ENCODE data around the gene OPCML.

The OPCML gene

GRCh38 chr11:132862137-132862536 lies 670.2 kb downstream of the OPCML start:
- H3K4me1 ChIP-seq (ENCODE audit: control insufficient read depth, insufficient read depth, low read length, unreplicated experiment): no peaks in the 10 kb centered on the region
- no peak overlapping the region for H2AFZ ChIP-seq (ENCODE audit: low read length, unreplicated experiment)
- no peak overlapping the region for H3K27ac ChIP-seq (ENCODE audit: low read depth, low read length)
- H3K27me3 ChIP-seq (ENCODE audit: insufficient read depth, low read length): no peaks in the 10 kb centered on the region
- H3K36me3 ChIP-seq (ENCODE audit: insufficient read depth, low read length): no peaks in the 10 kb centered on the region
- H3K4me3 ChIP-seq (ENCODE audit: low read depth, low read length): no peak overlapping the region
- H3K79me2 ChIP-seq (ENCODE audit: control insufficient read depth, insufficient read depth, low read length, unreplicated experiment): no peaks in the 10 kb centered on the region

GRCh38 chr11:132859306-132859705 lies 673.0 kb downstream of the OPCML start:
- H3K4me1 ChIP-seq (ENCODE audit: control insufficient read depth, insufficient read depth, low read length, unreplicated experiment): no peaks in the 10 kb centered on the region
- H2AFZ ChIP-seq (ENCODE audit: low read length, unreplicated experiment): no peak overlapping the region
- no peak overlapping the region for H3K4me3 ChIP-seq (ENCODE audit: low read depth, low read length)
- H3K27ac ChIP-seq (ENCODE audit: low read depth, low read length): no peak overlapping the region
- no peaks in the 10 kb centered on the region for H3K79me2 ChIP-seq (ENCODE audit: control insufficient read depth, insufficient read depth, low read length, unreplicated experiment)
- no peaks in the 10 kb centered on the region for H3K36me3 ChIP-seq (ENCODE audit: insufficient read depth, low read length)
- no peaks in the 10 kb centered on the region for H3K27me3 ChIP-seq (ENCODE audit: insufficient read depth, low read length)

- Histone ChIP-seq H3K36me3 (ENCODE audit: insufficient read depth, low read length) (no peaks in the 10 kb centered on the region), H3K27me3 (ENCODE audit: insufficient read depth, low read length) (no peaks in the 10 kb centered on the region), H3K27ac (ENCODE audit: low read depth, low read length) (no peak overlapping the region), H3K79me2 (ENCODE audit: control insufficient read depth, insufficient read depth, low read length, unreplicated experiment) (no peaks in the 10 kb centered on the region), H3K4me1 (ENCODE audit: control insufficient read depth, insufficient read depth, low read length, unreplicated experiment) (no peaks in the 10 kb centered on the region), H3K4me3 (ENCODE audit: low read depth, low read length) (no peak overlapping the region), H2AFZ (ENCODE audit: low read length, unreplicated experiment) (no peak overlapping the region)
These were observed 674.1 kb downstream of the OPCML start for GRCh38 chr11:132858223-132858622.

- Histone ChIP-seq H3K4me1 (ENCODE audit: control insufficient read depth, insufficient read depth, low read length, unreplicated experiment) (no peaks in the 10 kb centered on the region), H3K36me3 (ENCODE audit: insufficient read depth, low read length) (no peaks in the 10 kb centered on the region), H3K27ac (ENCODE audit: low read depth, low read length) (no peak overlapping the region), H2AFZ (ENCODE audit: low read length, unreplicated experiment) (no peak overlapping the region), H3K79me2 (ENCODE audit: control insufficient read depth, insufficient read depth, low read length, unreplicated experiment) (no peaks in the 10 kb centered on the region), H3K27me3 (ENCODE audit: insufficient read depth, low read length) (no peaks in the 10 kb centered on the region), H3K4me3 (ENCODE audit: low read depth, low read length) (no peak overlapping the region)
These were observed 676.3 kb downstream of the OPCML start for GRCh38 chr11:132856032-132856431.

- Histone ChIP-seq H3K36me3 (ENCODE audit: insufficient read depth, low read length) (no peaks in the 10 kb centered on the region), H3K79me2 (ENCODE audit: control insufficient read depth, insufficient read depth, low read length, unreplicated experiment) (no peaks in the 10 kb centered on the region), H2AFZ (ENCODE audit: low read length, unreplicated experiment) (no peak overlapping the region), H3K27me3 (ENCODE audit: insufficient read depth, low read length) (no peaks in the 10 kb centered on the region), H3K4me3 (ENCODE audit: low read depth, low read length) (no peak overlapping the region), H3K4me1 (ENCODE audit: control insufficient read depth, insufficient read depth, low read length, unreplicated experiment) (no peaks in the 10 kb centered on the region), H3K27ac (ENCODE audit: low read depth, low read length) (no peak overlapping the region)
These were observed 676.8 kb downstream of the OPCML start for GRCh38 chr11:132855516-132855915.

- Histone ChIP-seq H3K27ac (ENCODE audit: low read depth, low read length) (no peak overlapping the region), H2AFZ (ENCODE audit: low read length, unreplicated experiment) (no peak overlapping the region), H3K4me1 (ENCODE audit: control insufficient read depth, insufficient read depth, low read length, unreplicated experiment) (no peaks in the 10 kb centered on the region), H3K79me2 (ENCODE audit: control insufficient read depth, insufficient read depth, low read length, unreplicated experiment) (no peaks in the 10 kb centered on the region), H3K27me3 (ENCODE audit: insufficient read depth, low read length) (no peaks in the 10 kb centered on the region), H3K4me3 (ENCODE audit: low read depth, low read length) (no peak overlapping the region), H3K36me3 (ENCODE audit: insufficient read depth, low read length) (no peaks in the 10 kb centered on the region)
These were observed 678.4 kb downstream of the OPCML start for GRCh38 chr11:132853886-132854285.

GRCh38 chr11:132852361-132852760 lies 679.9 kb downstream of the OPCML start:
- no peak overlapping the region for H2AFZ ChIP-seq (ENCODE audit: low read length, unreplicated experiment)
- H3K79me2 ChIP-seq (ENCODE audit: control insufficient read depth, insufficient read depth, low read length, unreplicated experiment): no peaks in the 10 kb centered on the region
- no peaks in the 10 kb centered on the region for H3K36me3 ChIP-seq (ENCODE audit: insufficient read depth, low read length)
- no peak overlapping the region for H3K27ac ChIP-seq (ENCODE audit: low read depth, low read length)
- no peaks in the 10 kb centered on the region for H3K4me1 ChIP-seq (ENCODE audit: control insufficient read depth, insufficient read depth, low read length, unreplicated experiment)
- no peaks in the 10 kb centered on the region for H3K27me3 ChIP-seq (ENCODE audit: insufficient read depth, low read length)
- no peak overlapping the region for H3K4me3 ChIP-seq (ENCODE audit: low read depth, low read length)

GRCh38 chr11:132851247-132851646 lies 681.1 kb downstream of the OPCML start:
- no peak overlapping the region for H3K4me3 ChIP-seq (ENCODE audit: low read depth, low read length)
- H3K79me2 ChIP-seq (ENCODE audit: control insufficient read depth, insufficient read depth, low read length, unreplicated experiment): no peaks in the 10 kb centered on the region
- no peak overlapping the region for H3K27ac ChIP-seq (ENCODE audit: low read depth, low read length)
- H2AFZ ChIP-seq (ENCODE audit: low read length, unreplicated experiment): no peak overlapping the region
- no peaks in the 10 kb centered on the region for H3K4me1 ChIP-seq (ENCODE audit: control insufficient read depth, insufficient read depth, low read length, unreplicated experiment)
- no peaks in the 10 kb centered on the region for H3K27me3 ChIP-seq (ENCODE audit: insufficient read depth, low read length)
- no peaks in the 10 kb centered on the region for H3K36me3 ChIP-seq (ENCODE audit: insufficient read depth, low read length)

GRCh38 chr11:132850266-132850665 lies 682.0 kb downstream of the OPCML start:
- Histone ChIP-seq H3K36me3 (ENCODE audit: insufficient read depth, low read length) (no peaks in the 10 kb centered on the region), H3K79me2 (ENCODE audit: control insufficient read depth, insufficient read depth, low read length, unreplicated experiment) (no peaks in the 10 kb centered on the region), H2AFZ (ENCODE audit: low read length, unreplicated experiment) (no peak overlapping the region), H3K27ac (ENCODE audit: low read depth, low read length) (no peak overlapping the region), H3K4me1 (ENCODE audit: control insufficient read depth, insufficient read depth, low read length, unreplicated experiment) (no peaks in the 10 kb centered on the region), H3K4me3 (ENCODE audit: low read depth, low read length) (no peak overlapping the region), H3K27me3 (ENCODE audit: insufficient read depth, low read length) (no peaks in the 10 kb centered on the region)

GRCh38 chr11:132848336-132848735 lies 684.0 kb downstream of the OPCML start:
- Histone ChIP-seq H3K79me2 (ENCODE audit: control insufficient read depth, insufficient read depth, low read length, unreplicated experiment) (no peaks in the 10 kb centered on the region), H3K27ac (ENCODE audit: low read depth, low read length) (no peak overlapping the region), H3K4me1 (ENCODE audit: control insufficient read depth, insufficient read depth, low read length, unreplicated experiment) (no peaks in the 10 kb centered on the region), H2AFZ (ENCODE audit: low read length, unreplicated experiment) (no peak overlapping the region), H3K36me3 (ENCODE audit: insufficient read depth, low read length) (no peaks in the 10 kb centered on the region), H3K4me3 (ENCODE audit: low read depth, low read length) (no peak overlapping the region), H3K27me3 (ENCODE audit: insufficient read depth, low read length) (no peaks in the 10 kb centered on the region)

- no peak overlapping the region for H3K4me3 ChIP-seq (ENCODE audit: low read depth, low read length)
- no peaks in the 10 kb centered on the region for H3K79me2 ChIP-seq (ENCODE audit: control insufficient read depth, insufficient read depth, low read length, unreplicated experiment)
- H3K27ac ChIP-seq (ENCODE audit: low read depth, low read length): no peak overlapping the region
- H3K27me3 ChIP-seq (ENCODE audit: insufficient read depth, low read length): no peaks in the 10 kb centered on the region
- H3K36me3 ChIP-seq (ENCODE audit: insufficient read depth, low read length): no peaks in the 10 kb centered on the region
- no peak overlapping the region for H2AFZ ChIP-seq (ENCODE audit: low read length, unreplicated experiment)
- H3K4me1 ChIP-seq (ENCODE audit: control insufficient read depth, insufficient read depth, low read length, unreplicated experiment): no peaks in the 10 kb centered on the region
These were observed 686.2 kb downstream of the OPCML start for GRCh38 chr11:132846075-132846474.
